WERI-Rb-1 (cell line): Measurements from ENCODE around the gene CDK6.

ENCODE experiments used
- DNase-seq: peaks from one replicate; pipeline ENCODE4 v3.0.0-alpha.2; 2020
- H3K27ac ChIP-seq: fragments of 250-450 bp; sonication (Bioruptor Pico); 2 replicates; pipeline ENCODE4 v1.5.1; 2020; ENCODE audit warnings: mild to moderate bottlenecking, moderate library complexity
- H3K27me3 ChIP-seq: fragments of 250-450 bp; sonication (Bioruptor Pico); 2 replicates; pipeline ENCODE4 v1.5.1; 2021; ENCODE audit warnings: mild to moderate bottlenecking, low read depth, moderate library complexity; ENCODE audit not compliant: insufficient read depth, severe bottlenecking
- H3K36me3 ChIP-seq: fragments of 250-450 bp; sonication (Bioruptor Pico); 2 replicates; pipeline ENCODE4 v1.5.1; 2020; ENCODE audit warnings: mild to moderate bottlenecking, moderate library complexity
- H3K4me3 ChIP-seq: 2 replicates; pipeline ENCODE4 v1.5.1; 2011; ENCODE audit warnings: low read depth, mild to moderate bottlenecking, control low read depth, low read length
- H3K9me3 ChIP-seq: fragments of 250-450 bp; sonication (Bioruptor Pico); 2 replicates; pipeline ENCODE4 v1.5.1; 2021; ENCODE audit warnings: mild to moderate bottlenecking, moderate library complexity; ENCODE audit not compliant: severe bottlenecking
- TF ChIP-seq, protein P1 (sequence below): IDR thresholded peaks from 2 replicates; pipeline ENCODE4 v1.5.1; 2011; ENCODE audit warnings: low read depth, mild to moderate bottlenecking, control low read depth, inconsistent platforms, low read length

CDK6 gene

DNA sequence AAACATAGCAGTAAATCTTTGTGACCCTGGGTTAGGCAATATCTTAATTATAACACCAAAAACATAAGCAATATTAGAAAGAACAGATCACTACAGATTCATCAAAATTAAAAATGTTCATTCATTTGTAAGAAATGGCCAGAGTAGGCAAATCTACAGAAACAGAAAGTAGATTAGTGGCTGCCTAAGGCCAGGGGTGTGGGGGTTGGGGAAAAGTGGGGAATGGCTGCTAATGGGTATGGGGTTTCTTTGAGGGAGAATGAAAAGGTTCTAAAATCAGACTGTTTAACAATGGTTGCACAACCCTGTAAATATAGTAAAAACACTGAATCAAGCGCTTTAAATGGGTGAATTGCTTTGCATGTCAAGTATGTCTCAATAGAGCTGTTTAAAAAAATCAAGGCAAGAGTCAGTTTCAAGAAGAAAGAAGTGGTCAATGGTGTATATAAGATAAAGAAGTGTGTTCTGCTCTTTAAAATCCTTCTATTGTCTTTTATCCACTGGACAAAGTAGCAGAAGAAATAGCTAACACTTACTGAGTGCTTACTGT lies 42.6 kb downstream of the CDK6 start:
- Histone ChIP-seq H3K27me3 (no peaks in the 10 kb centered on the region), H3K27ac (no peak overlapping the region), H3K4me3 (no peak overlapping the region), H3K9me3 (peaks cover under 1% of the 10 kb centered on the region), H3K36me3 (no peaks in the 10 kb centered on the region)
- TF ChIP-seq, protein P1, sequence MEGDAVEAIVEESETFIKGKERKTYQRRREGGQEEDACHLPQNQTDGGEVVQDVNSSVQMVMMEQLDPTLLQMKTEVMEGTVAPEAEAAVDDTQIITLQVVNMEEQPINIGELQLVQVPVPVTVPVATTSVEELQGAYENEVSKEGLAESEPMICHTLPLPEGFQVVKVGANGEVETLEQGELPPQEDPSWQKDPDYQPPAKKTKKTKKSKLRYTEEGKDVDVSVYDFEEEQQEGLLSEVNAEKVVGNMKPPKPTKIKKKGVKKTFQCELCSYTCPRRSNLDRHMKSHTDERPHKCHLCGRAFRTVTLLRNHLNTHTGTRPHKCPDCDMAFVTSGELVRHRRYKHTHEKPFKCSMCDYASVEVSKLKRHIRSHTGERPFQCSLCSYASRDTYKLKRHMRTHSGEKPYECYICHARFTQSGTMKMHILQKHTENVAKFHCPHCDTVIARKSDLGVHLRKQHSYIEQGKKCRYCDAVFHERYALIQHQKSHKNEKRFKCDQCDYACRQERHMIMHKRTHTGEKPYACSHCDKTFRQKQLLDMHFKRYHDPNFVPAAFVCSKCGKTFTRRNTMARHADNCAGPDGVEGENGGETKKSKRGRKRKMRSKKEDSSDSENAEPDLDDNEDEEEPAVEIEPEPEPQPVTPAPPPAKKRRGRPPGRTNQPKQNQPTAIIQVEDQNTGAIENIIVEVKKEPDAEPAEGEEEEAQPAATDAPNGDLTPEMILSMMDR: no peak
- DNase-seq: no peak

DNA sequence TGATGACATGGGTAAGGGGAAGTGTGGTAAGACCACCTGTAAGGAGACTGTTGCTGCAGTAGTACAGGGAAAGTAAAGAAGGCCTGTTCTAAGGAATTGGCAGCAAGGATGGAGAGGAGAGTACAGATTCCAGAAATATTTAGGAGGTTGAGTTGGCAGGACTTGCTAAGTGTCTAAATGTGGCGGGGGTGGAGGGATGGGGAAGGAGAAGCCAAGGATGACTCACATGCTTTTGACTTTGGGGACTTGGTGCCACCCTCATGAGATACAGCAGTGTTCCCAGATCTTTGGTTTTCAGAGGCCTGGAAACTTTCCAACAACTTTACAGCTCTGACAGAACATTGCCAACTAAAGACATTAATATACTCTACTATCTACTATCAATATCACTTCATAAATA lies 45.4 kb downstream of the CDK6 start:
- Histone ChIP-seq H3K27me3 (no peaks in the 10 kb centered on the region), H3K36me3 (no peaks in the 10 kb centered on the region), H3K4me3 (no peak overlapping the region), H3K9me3 (peaks cover 5% of the 10 kb centered on the region), H3K27ac (no peak overlapping the region)
- TF ChIP-seq, protein P1: no peak
- no peak for DNase-seq

- H3K4me3 ChIP-seq: no peak overlapping the region
- no peak for DNase-seq
- no peak overlapping the region for H3K27ac ChIP-seq
- no peaks in the 10 kb centered on the region for H3K36me3 ChIP-seq
- H3K9me3 ChIP-seq: peaks cover 5% of the 10 kb centered on the region
- TF ChIP-seq, protein P1: no peak
- no peaks in the 10 kb centered on the region for H3K27me3 ChIP-seq
Observed at GRCh38 chr7:92788559-92789183, 47.7 kb downstream of the CDK6 start.

DNA sequence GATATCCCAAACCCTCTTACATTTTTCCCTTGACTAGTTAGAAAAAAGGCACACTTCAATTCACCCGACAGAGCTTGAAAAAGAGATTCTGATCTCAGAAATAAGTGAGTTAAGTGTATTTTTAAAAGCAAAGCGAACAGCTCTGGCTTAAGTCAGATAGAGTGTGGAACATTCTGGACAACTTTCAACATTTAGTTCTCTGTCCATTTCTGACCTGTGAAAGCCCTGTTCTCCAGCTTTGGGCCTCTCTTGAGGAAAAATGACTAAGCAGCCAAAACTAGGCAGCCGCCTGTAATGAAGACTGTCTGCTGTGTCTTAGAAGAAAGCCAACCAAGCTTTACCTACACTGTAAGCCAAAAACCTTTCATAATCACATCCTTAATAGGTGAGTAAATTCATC lies 50.5 kb downstream of the CDK6 start:
- no peak for DNase-seq
- H3K27ac ChIP-seq: no peak overlapping the region
- no peaks in the 10 kb centered on the region for H3K36me3 ChIP-seq
- TF ChIP-seq, protein P1: no peak
- H3K27me3 ChIP-seq: no peaks in the 10 kb centered on the region
- peaks cover 5% of the 10 kb centered on the region for H3K9me3 ChIP-seq
- H3K4me3 ChIP-seq: no peak overlapping the region

DNA sequence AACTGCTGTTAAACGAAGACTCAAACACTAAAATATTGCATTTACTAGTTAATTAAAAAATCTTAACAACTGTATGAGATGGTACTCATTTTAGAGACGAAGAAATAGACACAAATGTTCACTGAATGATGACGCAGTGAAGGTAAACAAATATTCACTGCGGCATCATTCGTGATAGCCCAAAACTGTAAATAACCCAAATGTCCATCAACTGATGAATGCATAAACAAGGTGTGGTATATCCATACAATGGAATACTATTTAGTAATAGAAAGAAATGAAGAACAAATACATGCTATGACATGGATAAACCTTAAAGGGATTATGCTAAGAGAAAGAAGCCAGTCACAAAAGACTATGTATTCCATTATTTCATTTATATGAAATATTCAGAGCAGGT lies 51.4 kb downstream of the CDK6 start:
- no peak overlapping the region for H3K27ac ChIP-seq

More for the DNA sequence above, 51.4 kb downstream of the CDK6 start:
- peaks cover 5% of the 10 kb centered on the region for H3K9me3 ChIP-seq
- no peaks in the 10 kb centered on the region for H3K36me3 ChIP-seq
- no peaks in the 10 kb centered on the region for H3K27me3 ChIP-seq
- no peak overlapping the region for H3K4me3 ChIP-seq
- TF ChIP-seq, protein P1: no peak
- no peak for DNase-seq
